ENCODE data around the gene AATF.

GRCh38 chr17:37059493-37059892 is 110.7 kb downstream of the AATF start:
- no peak for TF ChIP-seq CTCF (IDR thresholded peaks at IDR 0.05; ENCODE audit: low read depth, low read length)
- no peak for TF ChIP-seq POLR2A (IDR thresholded peaks at IDR 0.05; ENCODE audit: extremely low read depth, insufficient read length)
- TF ChIP-seq, protein P1, sequence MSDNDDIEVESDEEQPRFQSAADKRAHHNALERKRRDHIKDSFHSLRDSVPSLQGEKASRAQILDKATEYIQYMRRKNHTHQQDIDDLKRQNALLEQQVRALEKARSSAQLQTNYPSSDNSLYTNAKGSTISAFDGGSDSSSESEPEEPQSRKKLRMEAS (IDR thresholded peaks at IDR 0.05; ENCODE audit: low read depth, low read length): no peak
- TF ChIP-seq MYC (IDR thresholded peaks at IDR 0.05; ENCODE audit: low read depth, low read length): no peak

All from NB4 (cell line).